GM12872 (cell line): ENCODE results near the gene SNRK.

Experiments
- CTCF ChIP-seq: IDR thresholded peaks from 3 replicates; pipeline ENCODE4 v1.5.1; 2011; ENCODE audit warnings: low read depth, mild to moderate bottlenecking, low read length, moderate library complexity; ENCODE audit not compliant: insufficient read depth

SNRK gene

DNA sequence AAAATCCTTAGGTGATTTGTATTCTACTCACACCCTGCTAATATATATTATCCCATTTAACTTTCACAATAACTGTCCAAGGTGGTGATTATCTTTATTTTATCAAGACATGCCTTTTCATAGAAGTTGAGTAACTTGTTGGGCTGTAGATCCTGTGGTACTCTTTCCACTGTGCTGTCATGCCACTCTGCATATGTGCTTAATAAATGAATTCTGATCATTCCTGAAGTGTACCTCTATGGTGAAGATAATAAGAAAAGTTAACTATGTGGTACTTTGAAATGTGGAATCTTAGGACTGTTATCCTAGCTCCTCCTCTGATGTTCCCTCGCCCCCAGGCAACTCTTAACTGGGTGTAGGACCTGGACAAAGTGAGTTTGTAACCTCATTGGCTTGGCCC is 5.2 kb downstream of the SNRK start:
- no peak for TF ChIP-seq CTCF

DNA sequence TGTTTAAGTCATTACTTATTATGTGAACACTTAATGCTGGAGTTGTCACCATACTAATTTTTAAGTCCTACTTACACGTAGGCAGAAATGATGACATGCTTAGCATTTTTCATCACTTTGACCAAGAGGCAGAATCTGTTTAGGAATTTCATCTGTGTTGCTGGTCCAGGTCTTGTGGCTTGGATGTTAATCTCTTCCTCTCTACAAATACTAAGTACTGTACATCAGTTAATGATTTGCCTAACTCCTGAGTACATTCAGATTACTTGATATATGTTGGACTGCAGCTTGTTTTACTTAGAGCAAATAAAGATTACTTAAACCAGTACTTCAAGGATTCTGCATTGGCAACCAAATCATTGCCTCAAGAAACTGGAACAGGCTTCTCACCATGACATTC is 8.6 kb downstream of the SNRK start:
- TF ChIP-seq CTCF = no peak

DNA sequence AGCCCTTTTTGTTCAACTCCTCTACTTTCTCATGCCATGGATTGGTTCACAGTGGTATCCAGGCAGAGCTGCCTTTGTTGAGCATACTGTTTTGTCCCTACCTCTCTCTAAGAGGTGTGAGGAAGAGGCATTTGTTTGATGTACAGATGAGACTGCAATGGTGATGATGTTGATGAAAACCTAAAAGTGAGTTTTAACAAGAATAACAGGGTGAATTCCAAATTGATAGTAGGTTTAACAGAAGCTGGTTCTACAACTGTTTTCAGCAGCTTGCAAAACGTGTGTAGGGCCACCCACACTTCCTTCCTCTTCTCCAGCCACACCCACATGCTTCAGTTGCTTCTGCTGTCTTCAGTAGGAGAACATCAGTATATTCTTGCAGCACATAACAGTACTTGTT is 10.2 kb downstream of the SNRK start:
- TF ChIP-seq CTCF = no peak

DNA sequence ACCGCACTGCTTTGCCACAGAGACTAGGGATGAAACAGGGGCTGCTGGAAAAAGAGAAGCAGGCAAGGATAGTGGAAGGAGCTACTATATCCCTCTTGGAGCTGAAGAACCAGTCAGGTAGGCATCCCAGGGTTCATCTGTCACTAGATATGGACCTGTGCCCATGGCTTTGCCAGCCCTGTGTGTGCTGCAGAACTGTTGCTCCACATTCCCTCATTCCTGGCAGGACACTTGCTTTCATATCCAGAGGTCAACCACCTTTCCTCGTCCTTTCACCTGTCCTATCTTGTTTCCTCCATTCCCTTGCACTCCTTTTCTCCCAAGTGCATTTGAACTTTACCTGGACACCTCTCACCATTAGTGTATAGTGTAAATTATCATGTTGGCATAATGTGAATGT is 12.0 kb downstream of the SNRK start:
- TF ChIP-seq CTCF = no peak

GRCh38 chr3:43298761-43299160 is 12.4 kb downstream of the SNRK start:
- no peak for TF ChIP-seq CTCF

DNA sequence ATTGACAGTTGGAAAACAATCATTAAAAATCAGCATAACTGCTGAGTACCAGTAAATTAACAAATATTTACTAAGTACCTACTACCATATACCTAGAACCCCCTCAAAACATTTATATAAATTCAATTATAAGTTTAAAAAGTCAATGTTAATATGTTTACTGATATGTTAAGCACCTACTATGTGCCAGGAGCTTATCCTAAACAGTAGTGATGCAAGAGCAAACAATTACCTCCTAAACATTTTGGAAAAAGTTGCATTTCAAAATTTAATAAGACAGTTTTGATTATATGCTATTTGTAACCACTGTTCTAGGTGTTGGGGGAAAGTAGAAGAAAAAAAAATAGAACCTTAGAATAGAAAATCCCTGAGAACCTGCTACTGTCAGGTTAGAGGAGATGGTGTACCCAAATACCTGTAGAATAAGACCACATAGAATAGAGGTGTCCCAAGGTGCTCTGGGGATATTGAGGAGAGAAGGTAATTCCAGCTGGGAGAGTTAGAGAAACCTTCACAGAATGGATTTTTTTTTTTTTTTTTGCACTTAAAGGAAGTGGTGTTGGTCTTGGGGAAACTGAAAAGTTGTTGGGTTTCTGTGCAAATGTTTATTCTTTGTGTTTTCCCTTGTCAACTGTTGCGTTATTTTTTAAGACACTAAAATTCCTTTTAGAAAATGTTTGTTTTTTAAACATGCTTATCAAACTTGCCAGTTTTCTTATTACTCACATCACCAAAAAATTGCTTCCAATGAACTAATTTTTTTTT is 16.0 kb downstream of the SNRK start:
- TF ChIP-seq CTCF = no peak

DNA sequence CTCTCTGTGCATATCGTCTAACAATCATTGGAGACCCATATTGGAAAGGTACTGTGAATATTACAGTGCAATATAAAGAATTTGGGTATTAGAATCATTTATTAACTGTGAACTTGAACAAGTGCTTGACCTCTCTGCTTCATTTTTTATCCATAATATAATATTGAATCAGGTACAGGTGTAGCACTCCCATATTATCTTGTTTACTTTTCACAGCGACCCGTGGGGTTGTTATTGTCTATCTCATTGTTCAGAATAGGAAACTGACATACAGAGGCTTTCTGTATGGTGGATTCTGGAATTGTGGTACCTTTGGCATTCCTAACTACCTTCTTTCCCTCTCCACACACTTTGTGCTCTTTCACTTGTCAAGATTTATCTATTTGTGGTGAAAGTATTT is 17.8 kb downstream of the SNRK start:
- no peak for TF ChIP-seq CTCF
